Measurements from ENCODE around the gene DNAJC18.
"Not testable (repeated sequence)": the region's sequence is repeated elsewhere in the genome, so short reads cannot be mapped to it uniquely, and the experiment has no call there.

DNAJC18 gene

DNA sequence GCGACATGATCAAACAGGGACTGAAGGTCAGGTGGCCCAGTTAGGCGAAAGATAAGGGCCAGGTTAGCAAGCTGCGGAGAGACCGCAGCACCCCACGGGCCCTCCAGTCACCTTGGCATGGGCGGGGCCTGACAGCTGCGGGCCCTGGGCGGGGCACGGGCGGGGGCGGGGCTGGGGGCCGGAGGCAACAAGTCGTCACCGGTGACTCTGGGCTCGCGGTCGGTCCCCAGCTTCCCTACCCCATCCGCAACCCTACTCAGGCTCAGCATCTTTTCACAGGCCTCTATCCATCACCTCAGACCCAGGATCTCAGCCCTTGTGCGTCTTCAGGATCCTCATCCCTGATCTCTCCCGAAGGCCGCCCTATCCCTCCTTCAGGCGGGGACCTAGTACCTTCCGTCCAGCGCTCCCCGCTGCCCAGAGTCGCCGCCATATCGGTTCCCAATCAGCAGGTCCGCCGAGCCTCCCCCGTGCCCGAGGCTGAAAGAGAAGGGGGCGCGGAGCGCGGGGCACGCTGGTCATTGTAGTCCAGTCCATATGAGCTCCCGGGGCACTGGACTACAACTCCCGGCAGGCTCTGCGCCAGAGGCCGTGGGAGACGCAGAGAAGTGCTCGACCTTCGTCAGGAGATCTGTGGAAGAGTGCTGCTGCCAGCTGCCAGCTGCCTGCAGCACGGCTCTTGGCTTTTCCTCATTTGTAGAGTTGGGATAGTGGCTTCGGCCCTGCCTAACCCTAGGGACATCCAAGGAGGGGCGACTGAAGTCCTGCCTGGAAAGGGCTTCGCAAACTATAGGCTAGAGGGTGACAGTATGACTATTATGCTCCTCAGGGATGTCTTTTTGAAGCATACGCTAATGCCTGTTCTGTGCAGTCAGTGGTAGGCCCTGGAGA lies at the start of gene DNAJC18:
DNAJC18 (minus strand) TSS at position 513 of the 891 bp plus-strand sequence; CDS start at position 433, 80 bp downstream.
- DNase-seq (ENCODE audit: low read depth in 1 of 2, low spot score in 1 of 2): peak; percentile 74 to 88

DNA sequence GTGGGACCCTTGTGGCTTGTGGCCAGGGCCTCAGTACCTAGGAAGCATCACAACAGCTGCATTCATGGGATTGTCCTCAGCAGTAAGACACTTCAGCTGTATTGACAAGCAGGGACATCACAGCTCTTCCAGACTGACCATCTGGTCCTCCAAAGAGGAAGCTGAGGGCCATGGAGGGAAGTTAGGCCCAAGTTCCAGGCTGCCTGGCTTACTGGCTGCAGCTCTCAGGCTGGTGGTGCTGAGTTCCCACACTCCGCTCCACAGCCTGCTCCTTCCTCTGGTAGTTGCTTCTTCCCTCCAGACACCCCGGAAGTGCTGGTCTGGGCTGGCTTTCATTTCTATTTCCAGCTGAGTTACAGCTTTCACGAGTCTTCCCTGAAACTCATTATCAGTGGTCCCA lies 48.9 kb upstream of the DNAJC18 start:
- DNase-seq (ENCODE audit: low read depth in 1 of 2, low spot score in 1 of 2): no peak

DNA sequence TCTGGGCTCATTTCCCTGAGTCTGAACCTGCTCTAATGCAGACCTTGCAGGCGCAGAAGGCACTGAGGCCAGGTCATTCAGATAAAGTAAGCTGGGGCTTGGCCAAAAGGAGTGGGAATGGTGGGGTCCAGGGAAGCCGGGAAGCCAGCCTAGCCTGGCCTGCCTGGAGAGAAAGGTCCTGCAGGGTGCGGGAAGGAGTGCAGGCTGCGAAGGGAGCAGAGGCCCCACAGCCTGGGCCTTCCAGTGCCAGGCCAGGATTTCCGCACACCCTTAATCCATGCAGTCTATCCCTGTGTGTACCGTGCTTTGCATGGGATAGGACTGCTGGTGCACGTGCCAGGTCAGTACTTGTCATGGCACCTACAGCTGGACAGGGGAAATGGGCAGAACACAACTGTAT lies 46.9 kb upstream of the DNAJC18 start:
- DNase-seq (ENCODE audit: low read depth in 1 of 2, low spot score in 1 of 2): no peak

DNA sequence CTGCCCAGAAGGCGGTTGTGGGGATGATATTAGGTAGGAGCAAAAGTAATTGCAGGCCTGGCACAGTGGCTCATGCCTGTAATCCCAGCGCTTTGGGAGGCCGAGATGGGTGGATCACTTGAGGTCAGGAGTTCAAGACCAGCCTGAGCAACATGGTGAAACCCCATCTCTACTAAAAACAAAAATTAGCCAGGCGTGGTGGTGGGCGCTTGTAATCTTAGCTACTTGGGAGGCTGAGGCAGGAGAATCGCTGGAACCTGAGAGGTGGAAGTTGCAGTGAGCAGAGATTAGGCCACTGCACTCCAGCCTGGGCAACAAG lies 43.5 kb upstream of the DNAJC18 start:
- DNase-seq (ENCODE audit: low read depth in 1 of 2, low spot score in 1 of 2): not testable (repeated sequence)

DNA sequence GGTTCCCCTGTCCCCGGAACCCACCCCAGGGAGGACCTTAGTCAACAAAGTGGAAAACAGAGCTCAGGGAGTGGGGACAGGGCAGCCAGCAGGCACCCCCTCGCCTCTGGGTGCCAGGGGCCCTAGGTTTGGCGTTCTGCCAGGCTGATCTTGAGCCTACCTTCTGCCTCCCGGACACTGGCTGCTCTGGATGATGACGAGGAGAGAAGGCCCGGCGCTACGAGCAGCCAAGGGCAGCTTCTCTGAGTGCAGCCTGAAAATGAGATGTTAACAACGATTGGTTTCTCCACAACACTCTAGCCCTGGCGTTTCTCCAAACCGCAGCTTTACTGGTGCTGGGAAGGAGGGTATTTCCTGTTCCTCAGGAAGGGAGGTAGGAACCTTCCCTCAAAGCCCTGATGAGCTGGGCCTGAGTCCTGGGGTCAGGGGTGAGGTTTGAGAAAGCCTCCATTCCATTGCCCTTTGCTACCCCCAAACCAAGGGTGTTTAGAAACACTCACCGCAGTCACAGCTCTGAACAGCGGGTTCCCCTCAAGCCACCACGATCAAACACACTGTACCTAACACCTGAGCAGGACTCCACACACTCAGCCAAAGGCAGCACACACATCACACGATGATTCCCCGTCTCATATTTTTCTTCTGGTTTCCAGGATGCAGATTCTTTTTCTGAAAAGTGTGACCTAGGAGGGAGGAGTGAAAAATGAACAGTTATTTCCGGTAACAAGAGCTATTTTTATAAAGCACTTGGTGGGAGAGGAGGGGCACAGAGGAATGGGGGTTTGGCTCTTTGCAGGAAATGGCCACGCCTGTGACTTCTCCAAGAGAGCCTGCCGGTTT lies 42.9 kb upstream of the DNAJC18 start, which contains the start of gene STING1:
STING1 (minus strand) TSS at position 709 of the 840 bp plus-strand sequence. CDS start 1,054 bp downstream, outside the sequence.
- DNase-seq (ENCODE audit: low read depth in 1 of 2, low spot score in 1 of 2): peak in 1 of 2 donors; percentile 38

DNA sequence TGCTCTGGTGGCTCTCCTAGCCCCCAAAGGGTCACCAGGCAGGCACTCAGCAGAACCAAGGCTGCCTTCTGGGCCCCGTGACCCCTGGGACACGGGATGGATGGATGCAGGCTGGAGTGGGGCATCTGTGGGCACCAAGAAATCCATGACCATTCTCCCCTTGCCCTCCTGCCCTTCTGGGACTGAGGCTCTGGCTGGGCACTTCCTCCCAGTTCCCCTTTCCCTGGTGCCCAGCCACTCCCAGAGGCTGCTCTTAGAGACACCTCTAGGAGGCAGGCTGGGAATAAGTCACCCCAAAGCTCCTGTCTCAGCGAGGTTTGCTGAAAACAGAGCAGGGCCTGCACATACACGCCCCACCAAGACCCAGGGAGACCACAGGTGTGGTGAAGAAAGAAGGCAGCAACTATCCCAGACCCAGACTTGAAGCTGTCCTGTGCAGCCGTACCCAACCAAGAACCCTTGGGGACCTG lies 42.3 kb upstream of the DNAJC18 start:
- no peak for DNase-seq (ENCODE audit: low read depth in 1 of 2, low spot score in 1 of 2)

DNA sequence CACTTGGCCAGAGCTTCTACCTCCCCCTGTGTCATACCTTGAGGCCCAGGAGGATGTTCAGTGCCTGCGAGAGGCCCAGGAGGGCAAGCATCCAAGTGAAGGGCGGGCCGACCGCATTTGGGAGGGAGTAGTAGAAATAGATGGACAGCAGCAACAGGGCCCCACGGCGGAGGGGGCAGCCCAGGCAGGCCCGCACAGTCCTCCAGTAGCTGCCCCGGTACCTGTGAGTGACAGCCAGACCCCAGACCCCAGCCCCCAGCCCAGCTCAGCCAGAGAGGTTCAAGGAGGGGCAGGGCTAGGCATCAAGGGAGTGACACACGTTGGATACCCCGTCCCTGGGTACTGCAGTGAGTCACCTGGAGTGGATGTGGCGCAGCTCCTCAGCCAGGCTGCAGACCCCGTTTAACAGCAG lies 41.8 kb upstream of the DNAJC18 start:
- DNase-seq (ENCODE audit: low read depth in 1 of 2, low spot score in 1 of 2): no peak

DNA sequence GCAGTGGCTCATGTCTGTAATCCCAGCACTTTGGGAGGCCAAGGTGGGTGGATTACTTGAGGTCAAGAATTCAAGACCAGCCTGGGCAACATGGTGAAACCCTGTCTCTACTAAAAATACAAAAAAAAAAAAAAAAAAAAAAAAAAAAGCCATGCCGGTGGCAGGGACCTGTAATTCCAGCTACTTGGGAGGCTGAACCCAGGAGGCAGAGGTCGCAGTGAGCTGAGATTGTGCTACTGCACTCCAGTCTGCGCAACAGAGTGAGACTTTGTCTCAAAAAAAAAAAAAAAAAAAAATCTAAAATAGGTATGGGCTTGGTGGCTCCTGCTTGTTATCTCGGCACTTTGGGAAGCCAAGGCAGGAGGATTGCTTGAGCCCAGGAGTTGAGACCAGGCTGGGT lies 40.4 kb upstream of the DNAJC18 start:
- DNase-seq (ENCODE audit: low read depth in 1 of 2, low spot score in 1 of 2): not testable (repeated sequence)

DNA sequence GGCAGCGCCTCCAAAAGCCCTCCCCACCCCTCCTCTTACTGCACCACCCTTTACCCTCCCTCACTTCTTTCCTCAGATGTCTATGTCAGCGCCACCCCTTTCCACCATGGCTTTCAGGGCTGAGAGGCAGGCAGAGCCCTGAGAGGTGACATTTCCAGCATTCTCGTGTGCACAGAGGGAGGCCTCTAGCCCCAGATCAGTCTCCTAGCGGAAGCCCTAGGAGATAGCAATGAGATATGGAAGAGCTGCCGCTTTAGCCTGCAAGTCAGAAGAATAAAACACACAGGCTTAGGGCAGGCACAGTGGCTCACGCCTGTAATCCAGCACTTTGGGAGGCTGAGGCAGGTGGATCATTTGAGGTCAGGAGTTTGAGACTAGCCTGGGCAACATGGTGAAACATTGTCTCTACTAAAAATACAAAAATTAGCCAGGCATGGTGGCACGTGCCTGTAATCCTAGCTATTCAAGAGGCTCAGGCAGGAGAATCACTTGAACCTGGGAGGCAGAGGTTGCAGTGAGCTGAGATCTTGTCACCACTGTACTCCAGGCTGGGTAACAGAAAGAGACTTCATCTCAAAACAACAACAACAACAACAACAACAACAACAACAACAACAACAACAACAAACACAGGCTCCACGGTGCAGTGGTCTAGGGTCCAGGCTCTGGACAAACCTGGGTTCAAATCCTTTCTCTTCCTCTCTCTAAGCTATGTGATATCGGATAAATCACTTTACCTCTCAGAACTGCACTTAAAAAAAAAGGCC lies 39.5 kb upstream of the DNAJC18 start:
- not testable (repeated sequence) for DNase-seq (ENCODE audit: low read depth in 1 of 2, low spot score in 1 of 2)

DNA sequence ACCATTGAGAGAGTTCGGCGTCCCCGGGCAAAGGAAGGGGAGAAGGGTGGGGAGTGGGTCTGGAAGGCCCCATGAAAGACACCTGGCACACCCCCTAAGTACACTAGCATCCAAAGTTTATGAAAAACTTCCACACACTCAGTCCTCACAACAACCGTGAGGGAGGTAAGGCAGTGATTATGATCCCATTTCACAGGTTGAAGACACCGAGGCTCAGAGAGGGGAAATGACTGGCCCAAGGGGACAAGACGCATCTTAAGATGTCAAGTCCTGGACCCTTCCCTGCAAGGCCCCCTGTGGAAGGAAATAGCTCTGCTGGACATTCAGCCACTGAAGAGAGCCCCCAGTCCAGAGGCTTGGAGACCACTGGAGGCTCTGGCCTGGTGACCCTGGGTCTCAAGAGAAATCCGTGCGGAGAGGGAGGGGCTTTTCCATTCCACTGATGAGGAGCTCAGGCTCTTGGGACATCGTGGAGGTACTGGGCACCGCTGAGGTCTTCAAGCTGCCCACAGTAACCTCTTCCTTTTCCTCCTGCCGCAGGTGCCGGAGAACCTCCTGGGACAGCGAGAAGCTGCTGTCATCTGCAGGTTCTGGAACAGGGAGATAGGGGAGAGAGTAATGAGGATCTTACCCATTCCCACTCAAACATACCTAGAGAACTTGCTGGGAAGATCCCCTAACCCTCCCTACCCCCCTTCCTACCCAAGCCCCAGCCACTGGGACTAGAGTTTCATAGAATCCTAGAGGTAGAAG lies 36.7 kb upstream of the DNAJC18 start:
- DNase-seq (ENCODE audit: low read depth in 1 of 2, low spot score in 1 of 2): no peak

DNA sequence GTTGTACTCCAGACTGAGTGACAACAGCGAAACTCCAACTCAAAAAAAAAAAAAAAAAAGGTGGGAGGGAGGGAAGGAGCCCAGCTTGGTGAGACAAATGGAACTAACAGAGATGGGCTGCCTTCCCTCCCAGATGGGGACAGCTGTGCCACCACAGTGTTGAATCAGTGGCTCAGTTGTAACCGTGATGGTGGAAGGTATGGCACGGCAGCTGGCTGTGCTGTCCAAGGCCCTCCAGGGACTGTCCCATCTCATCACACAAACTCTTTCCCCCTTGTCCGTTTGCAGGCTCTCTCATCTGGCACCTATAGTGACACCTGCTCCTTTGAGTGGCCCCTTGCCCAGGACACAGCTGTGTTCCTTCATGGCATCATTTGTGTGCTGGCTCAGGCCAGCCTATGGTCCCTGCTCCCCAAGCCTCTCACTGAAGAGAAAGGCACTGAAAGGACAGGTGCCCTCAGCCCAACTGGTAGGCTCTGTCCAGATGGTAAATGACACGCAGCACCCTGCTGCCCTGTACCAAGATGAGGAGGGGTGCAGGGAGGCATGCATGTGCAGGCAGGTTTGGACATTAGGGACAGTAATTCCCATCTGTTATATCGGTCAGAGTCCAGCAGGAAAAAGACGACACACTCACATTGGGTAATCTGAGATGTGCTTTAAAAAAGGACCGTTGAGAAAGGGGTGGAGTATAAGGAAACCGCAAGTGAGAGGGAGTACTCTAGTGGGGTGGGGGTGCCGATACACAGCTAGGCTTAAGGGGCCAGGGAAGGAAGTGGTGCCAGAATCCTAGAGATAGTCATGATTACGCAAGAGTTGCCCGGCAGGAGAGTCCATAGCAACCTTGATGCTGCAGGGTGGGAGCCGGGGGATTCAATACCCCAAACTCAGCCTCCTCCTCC lies 35.8 kb upstream of the DNAJC18 start:
- DNase-seq (ENCODE audit: low read depth in 1 of 2, low spot score in 1 of 2): no peak

DNA sequence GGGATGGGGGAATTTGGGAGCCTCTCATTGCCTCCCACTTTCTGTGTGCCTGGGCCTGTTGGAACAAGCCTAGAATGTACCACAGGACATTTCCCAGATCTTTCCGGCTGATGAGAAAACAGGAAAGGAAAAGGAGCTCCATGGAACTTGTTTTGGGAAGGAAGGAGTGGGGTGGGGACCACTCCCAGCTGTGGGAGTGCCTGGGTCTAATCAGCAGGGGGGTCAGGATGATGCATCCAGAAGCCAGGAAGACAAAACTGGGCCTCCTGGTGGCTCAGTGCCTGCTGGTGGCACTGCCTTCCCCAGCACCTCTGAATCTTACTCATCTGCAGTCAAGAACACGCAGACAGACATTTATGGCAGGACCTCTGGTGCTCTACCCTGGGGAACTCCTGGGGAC lies 34.2 kb upstream of the DNAJC18 start:
- DNase-seq (ENCODE audit: low read depth in 1 of 2, low spot score in 1 of 2): no peak

DNA sequence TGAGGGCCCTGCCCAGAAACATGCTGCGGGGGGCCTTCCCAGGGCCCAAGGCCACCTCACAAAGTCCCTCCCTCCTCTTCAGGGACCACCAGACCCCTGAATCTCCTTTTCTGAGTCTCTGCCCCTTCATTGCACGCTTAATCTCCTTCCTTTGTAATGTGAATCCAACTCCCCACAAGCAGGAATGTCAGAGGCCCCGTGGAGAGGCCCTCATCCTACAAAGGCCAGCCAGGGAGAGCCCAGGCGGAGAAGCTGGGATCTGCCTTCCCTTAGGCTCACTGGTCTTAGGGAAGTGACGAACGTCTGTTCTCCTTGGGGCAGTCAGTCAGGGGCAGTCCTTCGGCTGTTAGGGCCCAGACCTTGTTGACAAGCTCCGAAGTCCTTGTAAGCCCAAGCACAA lies 33.8 kb upstream of the DNAJC18 start:
- no peak for DNase-seq (ENCODE audit: low read depth in 1 of 2, low spot score in 1 of 2)

DNA sequence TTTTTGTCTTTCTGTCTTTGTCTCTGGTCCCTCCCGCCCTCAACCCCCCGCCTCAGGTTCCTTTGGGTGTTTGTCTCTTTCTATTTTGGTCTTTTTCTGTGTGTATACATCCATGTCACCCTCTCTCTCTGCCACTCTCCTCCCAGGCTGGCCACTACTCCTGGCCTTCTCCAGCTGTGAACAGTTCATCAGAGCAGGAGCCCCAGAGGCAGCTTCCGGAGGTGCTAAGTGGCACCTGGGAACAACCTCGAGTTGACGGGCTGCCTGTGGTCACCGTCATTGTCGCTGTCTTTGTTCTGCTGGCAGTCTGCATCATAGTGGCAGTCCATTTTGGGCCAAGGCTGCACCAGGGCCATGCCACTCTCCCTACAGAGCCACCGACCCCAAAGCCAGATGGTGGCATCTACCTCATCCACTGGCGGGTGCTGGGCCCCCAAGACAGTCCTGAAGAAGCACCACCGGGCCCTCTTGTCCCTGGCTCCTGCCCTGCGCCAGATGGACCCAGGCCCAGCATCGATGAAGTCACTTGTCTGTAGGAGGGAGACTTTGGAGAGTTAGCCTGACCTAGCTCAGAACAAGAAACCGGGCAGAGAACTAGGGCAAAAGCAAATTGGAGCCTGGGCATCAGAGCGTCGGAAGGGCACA lies 33.2 kb upstream of the DNAJC18 start:
- DNase-seq (ENCODE audit: low read depth in 1 of 2, low spot score in 1 of 2): no peak

DNA sequence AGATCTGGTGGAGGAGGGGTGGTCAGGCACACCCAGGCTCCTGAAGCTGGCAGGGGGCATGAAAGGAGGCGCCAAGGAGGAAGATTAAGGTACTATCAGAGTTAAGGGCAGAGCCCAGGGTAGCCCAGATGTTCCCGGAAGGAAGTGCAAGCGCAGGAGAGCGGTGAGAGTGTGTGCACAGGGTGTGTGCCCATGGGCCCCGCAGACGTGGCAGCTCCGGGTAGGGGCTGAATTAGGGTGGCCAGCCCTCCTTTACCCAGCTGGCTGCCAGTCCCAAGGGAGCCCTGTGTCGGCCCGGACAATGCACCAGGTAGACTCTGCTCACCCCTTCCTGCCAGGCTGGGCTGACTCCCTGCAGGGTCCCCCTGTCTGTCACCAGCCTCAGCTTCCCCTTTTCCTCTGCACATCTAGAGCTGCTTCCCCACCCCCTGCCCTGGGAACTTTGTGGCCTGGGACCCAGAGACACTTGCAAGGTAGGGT lies 31.5 kb upstream of the DNAJC18 start, which contains the start of gene SMIM33:
SMIM33 (plus strand) TSS at position 184 of the 480 bp plus-strand sequence; CDS start at position 302, 118 bp downstream.
- no peak for DNase-seq (ENCODE audit: low read depth in 1 of 2, low spot score in 1 of 2)

DNA sequence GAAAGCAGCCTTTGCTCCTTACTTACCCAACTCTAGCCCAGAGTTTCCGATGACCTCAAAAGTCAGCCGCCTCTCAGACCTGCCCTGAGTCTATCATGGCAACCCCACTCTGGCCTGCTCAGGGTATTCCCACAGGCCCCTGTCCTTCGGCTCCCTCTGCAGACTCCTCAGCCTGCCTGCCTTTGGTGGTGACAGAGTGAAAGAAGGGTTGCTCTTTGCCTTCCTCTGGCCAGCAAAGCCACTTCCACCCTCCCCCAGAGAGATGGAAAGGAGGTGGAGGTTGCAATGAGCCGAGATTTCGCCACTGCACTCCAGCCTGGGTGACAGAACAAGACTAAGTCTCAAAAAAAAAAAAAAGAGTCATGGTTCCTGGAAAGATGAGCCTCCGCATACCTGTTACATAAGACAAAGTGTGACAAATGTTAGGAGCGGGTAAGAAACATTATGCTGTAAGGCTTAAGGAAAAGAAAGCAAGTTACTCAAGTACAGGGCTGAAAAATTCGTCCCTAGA lies 29.2 kb upstream of the DNAJC18 start:
- no peak for DNase-seq (ENCODE audit: low read depth in 1 of 2, low spot score in 1 of 2)

DNA sequence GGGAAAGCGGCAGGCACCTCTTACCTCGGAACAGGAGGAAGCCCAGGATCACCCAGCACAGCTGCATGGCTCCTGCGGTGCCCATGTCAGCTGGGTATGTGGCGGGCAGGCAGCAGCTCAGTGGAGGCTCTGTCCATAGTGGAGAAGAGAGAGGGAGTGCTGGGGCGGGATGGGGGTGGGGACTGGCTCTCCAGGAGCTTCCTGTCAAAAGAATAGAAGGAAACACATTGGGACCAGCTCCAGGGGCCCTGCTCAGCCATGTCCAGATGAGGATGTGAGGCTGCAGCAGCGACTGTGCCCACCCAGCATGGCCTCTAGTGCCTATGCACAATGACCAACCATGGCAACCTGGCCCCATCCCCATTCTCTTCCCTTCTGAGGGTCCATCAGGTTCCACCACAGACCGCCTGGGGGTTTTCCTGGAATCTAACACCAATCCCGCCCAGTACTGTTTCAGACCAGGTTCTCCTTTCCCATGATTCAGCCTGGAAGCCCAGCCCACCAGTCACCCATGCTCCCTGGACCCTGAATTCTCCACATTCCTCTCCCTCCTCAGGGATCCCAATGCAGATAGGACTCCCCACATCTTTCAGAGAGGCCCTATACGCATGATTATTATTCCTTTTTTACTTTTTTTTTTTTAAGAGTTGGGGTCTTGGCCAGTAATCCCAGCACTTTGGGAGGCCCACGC lies 23.4 kb upstream of the DNAJC18 start, which contains the start of gene ECSCR:
ECSCR (minus strand) TSS at position 158 of the 691 bp plus-strand sequence; CDS start at position 85, 73 bp downstream.
- DNase-seq (ENCODE audit: low read depth in 1 of 2, low spot score in 1 of 2): no peak

DNA sequence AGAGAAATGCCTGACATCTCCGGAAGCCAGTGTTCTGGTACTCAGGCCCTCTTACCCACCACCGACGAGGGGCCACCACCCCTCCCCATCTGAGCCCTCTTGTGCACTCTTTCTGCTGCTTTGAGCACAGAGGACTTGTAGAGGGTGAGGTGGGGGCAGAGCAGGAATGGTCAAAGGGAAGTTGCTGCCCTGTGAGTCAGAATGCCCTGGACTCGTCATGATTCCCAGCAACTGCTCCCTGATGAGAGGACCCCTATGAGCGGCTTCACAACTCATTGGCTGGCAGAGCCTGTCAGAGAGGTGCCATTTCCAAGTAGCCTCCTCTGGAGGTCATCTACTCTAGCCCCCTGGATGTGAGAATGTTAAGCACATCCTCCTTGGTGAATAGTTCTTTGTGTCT lies 22.4 kb upstream of the DNAJC18 start:
- DNase-seq (ENCODE audit: low read depth in 1 of 2, low spot score in 1 of 2): no peak
